ENCODE data around the gene MAFF.

Gene MAFF

GRCh38 chr22:38249803-38250642 is 48.2 kb downstream of the MAFF start:
- no peak overlapping the region for H3K4me2 ChIP-seq (ENCODE audit: low read length)
- H3K9ac ChIP-seq (ENCODE audit: low read length): no peak overlapping the region
- no peak overlapping the region for H3K4me3 ChIP-seq (ENCODE audit: low read depth, low read length)
- no peak overlapping the region for H3K18ac ChIP-seq (ENCODE audit: low read length)
- H3K4me1 ChIP-seq (ENCODE audit: control insufficient read depth in 1 of 2, insufficient read depth in 2 of 2, low read length in 2 of 2): no peaks in the 10 kb centered on the region
- no peak overlapping the region for H4K12ac ChIP-seq (ENCODE audit: low read depth, low read length)
- H2BK12ac ChIP-seq (ENCODE audit: low read length): no peak overlapping the region
- no peak overlapping the region for H2AK5ac ChIP-seq (ENCODE audit: low read length)
- no peak for DNase-seq
- H3K14ac ChIP-seq (ENCODE audit: low read length): no peak overlapping the region
- H3K27ac ChIP-seq (ENCODE audit: low read depth, low read length): no peak overlapping the region
- no peak overlapping the region for H2BK5ac ChIP-seq (ENCODE audit: low read depth, low read length, poor library complexity)
- H2BK120ac ChIP-seq (ENCODE audit: insufficient read depth, low read length, poor library complexity): no peak overlapping the region
- H2AFZ ChIP-seq (ENCODE audit: insufficient read depth, low read length, poor library complexity): no peak overlapping the region
- no peaks in the 10 kb centered on the region for H3K79me1 ChIP-seq (ENCODE audit: low read length)
- H4K8ac ChIP-seq (ENCODE audit: low read depth, low read length): no peak overlapping the region
- H4K91ac ChIP-seq (ENCODE audit: low read depth, low read length): no peak overlapping the region
- H3K36me3 ChIP-seq (ENCODE audit: control insufficient read depth in 1 of 2, insufficient read depth in 2 of 2, low read length in 2 of 2): peaks cover 33 to 42% of the 10 kb centered on the region in 2 experiments
- no peaks in the 10 kb centered on the region for H3K27me3 ChIP-seq (ENCODE audit: insufficient read depth, low read length)
- H3K79me2 ChIP-seq (ENCODE audit: control insufficient read depth, insufficient read depth, low read length, poor library complexity): no peaks in the 10 kb centered on the region
- no CpG with 5 or more reads among the region's 25 CpGs for WGBS (ENCODE audit: extremely low coverage, insufficient coverage, insufficient read length)
- H3K9me3 ChIP-seq (ENCODE audit: insufficient read depth, low read depth, low read length): peaks cover 11% of the 10 kb centered on the region
- no peak overlapping the region for H3K23ac ChIP-seq (ENCODE audit: low read length)
- no peak overlapping the region for H3K4ac ChIP-seq (ENCODE audit: low read depth, low read length)

- no peak overlapping the region for H4K8ac ChIP-seq (ENCODE audit: low read depth, low read length)
- H2AK5ac ChIP-seq (ENCODE audit: low read length): no peak overlapping the region
- H2BK5ac ChIP-seq (ENCODE audit: low read depth, low read length, poor library complexity): no peak overlapping the region
- WGBS (ENCODE audit: extremely low coverage, insufficient coverage, insufficient read length): no CpG with 5 or more reads among the region's 13 CpGs
- H4K12ac ChIP-seq (ENCODE audit: low read depth, low read length): no peak overlapping the region
- H2AFZ ChIP-seq (ENCODE audit: insufficient read depth, low read length, poor library complexity): no peak overlapping the region
- no peak overlapping the region for H3K27ac ChIP-seq (ENCODE audit: low read depth, low read length)
- H3K79me2 ChIP-seq (ENCODE audit: control insufficient read depth, insufficient read depth, low read length, poor library complexity): no peaks in the 10 kb centered on the region
- peaks cover 31 to 36% of the 10 kb centered on the region in 2 experiments for H3K36me3 ChIP-seq (ENCODE audit: control insufficient read depth in 1 of 2, insufficient read depth in 2 of 2, low read length in 2 of 2)
- H3K27me3 ChIP-seq (ENCODE audit: insufficient read depth, low read length): no peaks in the 10 kb centered on the region
- H2BK12ac ChIP-seq (ENCODE audit: low read length): no peak overlapping the region
- H3K23ac ChIP-seq (ENCODE audit: low read length): no peak overlapping the region
- H3K4ac ChIP-seq (ENCODE audit: low read depth, low read length): no peak overlapping the region
- no peak for DNase-seq
- no peak overlapping the region for H2BK120ac ChIP-seq (ENCODE audit: insufficient read depth, low read length, poor library complexity)
- H3K9ac ChIP-seq (ENCODE audit: low read length): no peak overlapping the region
- H3K9me3 ChIP-seq (ENCODE audit: insufficient read depth, low read depth, low read length): peaks cover 11% of the 10 kb centered on the region
- H3K14ac ChIP-seq (ENCODE audit: low read length): no peak overlapping the region
- no peak overlapping the region for H4K91ac ChIP-seq (ENCODE audit: low read depth, low read length)
- no peak overlapping the region for H3K18ac ChIP-seq (ENCODE audit: low read length)
- H3K4me2 ChIP-seq (ENCODE audit: low read length): no peak overlapping the region
- no peaks in the 10 kb centered on the region for H3K4me1 ChIP-seq (ENCODE audit: control insufficient read depth in 1 of 2, insufficient read depth in 2 of 2, low read length in 2 of 2)
- H3K4me3 ChIP-seq (ENCODE audit: low read depth, low read length): no peak overlapping the region
- H3K79me1 ChIP-seq (ENCODE audit: low read length): no peaks in the 10 kb centered on the region
Observed at GRCh38 chr22:38250643-38251340, 49.0 kb downstream of the MAFF start.

- Histone ChIP-seq H3K18ac (ENCODE audit: low read length) (no peak overlapping the region), H3K4me3 (ENCODE audit: low read depth, low read length) (no peak overlapping the region), H3K4ac (ENCODE audit: low read depth, low read length) (no peak overlapping the region), H2AK5ac (ENCODE audit: low read length) (no peak overlapping the region), H3K9ac (ENCODE audit: low read length) (no peak overlapping the region), H4K91ac (ENCODE audit: low read depth, low read length) (no peak overlapping the region), H3K14ac (ENCODE audit: low read length) (no peak overlapping the region), H4K8ac (ENCODE audit: low read depth, low read length) (no peak overlapping the region), H2BK120ac (ENCODE audit: insufficient read depth, low read length, poor library complexity) (no peak overlapping the region), H3K4me2 (ENCODE audit: low read length) (no peak overlapping the region), H3K36me3 (ENCODE audit: control insufficient read depth in 1 of 2, insufficient read depth in 2 of 2, low read length in 2 of 2) (peaks cover 26 to 31% of the 10 kb centered on the region in 2 experiments), H2BK12ac (ENCODE audit: low read length) (no peak overlapping the region), H3K79me2 (ENCODE audit: control insufficient read depth, insufficient read depth, low read length, poor library complexity) (no peaks in the 10 kb centered on the region), H3K79me1 (ENCODE audit: low read length) (no peaks in the 10 kb centered on the region), H3K27ac (ENCODE audit: low read depth, low read length) (no peak overlapping the region), H3K4me1 (ENCODE audit: control insufficient read depth in 1 of 2, insufficient read depth in 2 of 2, low read length in 2 of 2) (no peaks in the 10 kb centered on the region), H3K23ac (ENCODE audit: low read length) (no peak overlapping the region), H2BK5ac (ENCODE audit: low read depth, low read length, poor library complexity) (no peak overlapping the region), H3K9me3 (ENCODE audit: insufficient read depth, low read depth, low read length) (peaks cover 7% of the 10 kb centered on the region), H3K27me3 (ENCODE audit: insufficient read depth, low read length) (no peaks in the 10 kb centered on the region), H2AFZ (ENCODE audit: insufficient read depth, low read length, poor library complexity) (no peak overlapping the region), H4K12ac (ENCODE audit: low read depth, low read length) (no peak overlapping the region)
- no peak for DNase-seq
- no CpG with 5 or more reads among the region's 7 CpGs for WGBS (ENCODE audit: extremely low coverage, insufficient coverage, insufficient read length)
Observed at GRCh38 chr22:38251341-38251692, 49.5 kb downstream of the MAFF start.

GRCh38 chr22:38255697-38256096 is 53.9 kb downstream of the MAFF start:
- no peak overlapping the region for H2BK5ac ChIP-seq (ENCODE audit: low read depth, low read length, poor library complexity)
- H3K27me3 ChIP-seq (ENCODE audit: insufficient read depth, low read length): no peaks in the 10 kb centered on the region
- no peaks in the 10 kb centered on the region for H3K79me1 ChIP-seq (ENCODE audit: low read length)
- H4K91ac ChIP-seq (ENCODE audit: low read depth, low read length): no peak overlapping the region
- H3K36me3 ChIP-seq (ENCODE audit: control insufficient read depth in 1 of 2, insufficient read depth in 2 of 2, low read length in 2 of 2): peaks cover 2 to 6% of the 10 kb centered on the region in 2 experiments
- H2BK12ac ChIP-seq (ENCODE audit: low read length): no peak overlapping the region
- no peak overlapping the region for H3K4me3 ChIP-seq (ENCODE audit: low read depth, low read length)
- no peak overlapping the region for H4K8ac ChIP-seq (ENCODE audit: low read depth, low read length)
- H3K4me2 ChIP-seq (ENCODE audit: low read length): no peak overlapping the region
- no peak overlapping the region for H3K4ac ChIP-seq (ENCODE audit: low read depth, low read length)
- H2AFZ ChIP-seq (ENCODE audit: insufficient read depth, low read length, poor library complexity): no peak overlapping the region
- no CpG with 5 or more reads among the region's 2 CpGs for WGBS (ENCODE audit: extremely low coverage, insufficient coverage, insufficient read length)
- H3K27ac ChIP-seq (ENCODE audit: low read depth, low read length): no peak overlapping the region
- H3K4me1 ChIP-seq (ENCODE audit: control insufficient read depth in 1 of 2, insufficient read depth in 2 of 2, low read length in 2 of 2): peaks cover 0 to 4% of the 10 kb centered on the region in 2 experiments
- no peaks in the 10 kb centered on the region for H3K79me2 ChIP-seq (ENCODE audit: control insufficient read depth, insufficient read depth, low read length, poor library complexity)
- H3K9me3 ChIP-seq (ENCODE audit: insufficient read depth, low read depth, low read length): no peaks in the 10 kb centered on the region
- H3K18ac ChIP-seq (ENCODE audit: low read length): no peak overlapping the region
- DNase-seq: no peak
- H4K12ac ChIP-seq (ENCODE audit: low read depth, low read length): no peak overlapping the region
- no peak overlapping the region for H3K14ac ChIP-seq (ENCODE audit: low read length)
- no peak overlapping the region for H3K9ac ChIP-seq (ENCODE audit: low read length)
- no peak overlapping the region for H3K23ac ChIP-seq (ENCODE audit: low read length)
- no peak overlapping the region for H2AK5ac ChIP-seq (ENCODE audit: low read length)
- H2BK120ac ChIP-seq (ENCODE audit: insufficient read depth, low read length, poor library complexity): no peak overlapping the region
